Breast epithelium (tissue), 3 donors: ENCODE results near the gene SNCAIP.

ENCODE experiments used
- CTCF ChIP-seq, 3 donors: fragments of 450-650 bp; IDR thresholded peaks; one replicate each; pipeline ENCODE4 v1.5.1; 2016 to 2017; ENCODE audit warnings: antibody characterized with exemption in 3 of 3, mild to moderate bottlenecking in 3 of 3, moderate library complexity in 3 of 3
- POLR2A ChIP-seq: fragments of 450-650 bp; IDR thresholded peaks from one replicate; pipeline ENCODE4 v1.6.1; 2016; ENCODE audit warnings: antibody characterized with exemption, mild to moderate bottlenecking, moderate library complexity
- POLR2AphosphoS5 ChIP-seq, 3 donors: sonication (generic); formaldehyde crosslinking; IDR thresholded peaks; one replicate each; pipeline ENCODE4 v1.6.1; 2017; ENCODE audit warnings: antibody characterized with exemption in 3 of 3

- TF ChIP-seq CTCF (IDR thresholded peaks at IDR 0.05) (no peak), POLR2AphosphoS5 (IDR thresholded peaks at IDR 0.05) (no peak), POLR2A (no peak)
These were observed 94.1 kb downstream of the SNCAIP start for GRCh38 chr5:122406181-122406580.
